GM18505 (cell line): ENCODE results near the gene SLC38A7.
"Not testable (repeated sequence)": the region's sequence is repeated elsewhere in the genome, so short reads cannot be mapped to it uniquely, and the experiment has no call there.

ENCODE experiments used
- ATAC-seq: cut with Tn5 transposase; IDR thresholded peaks from one replicate; pipeline ENCODE4 v1.9.1; 2021; ENCODE audit not compliant: unreplicated experiment
- POLR2A ChIP-seq: IDR thresholded peaks from 4 replicates; pipeline ENCODE4 v1.6.1; 2011; ENCODE audit warnings: borderline replicate concordance; ENCODE audit not compliant: insufficient read depth, insufficient read length; ENCODE audit errors: extremely low read depth

SLC38A7 gene

DNA sequence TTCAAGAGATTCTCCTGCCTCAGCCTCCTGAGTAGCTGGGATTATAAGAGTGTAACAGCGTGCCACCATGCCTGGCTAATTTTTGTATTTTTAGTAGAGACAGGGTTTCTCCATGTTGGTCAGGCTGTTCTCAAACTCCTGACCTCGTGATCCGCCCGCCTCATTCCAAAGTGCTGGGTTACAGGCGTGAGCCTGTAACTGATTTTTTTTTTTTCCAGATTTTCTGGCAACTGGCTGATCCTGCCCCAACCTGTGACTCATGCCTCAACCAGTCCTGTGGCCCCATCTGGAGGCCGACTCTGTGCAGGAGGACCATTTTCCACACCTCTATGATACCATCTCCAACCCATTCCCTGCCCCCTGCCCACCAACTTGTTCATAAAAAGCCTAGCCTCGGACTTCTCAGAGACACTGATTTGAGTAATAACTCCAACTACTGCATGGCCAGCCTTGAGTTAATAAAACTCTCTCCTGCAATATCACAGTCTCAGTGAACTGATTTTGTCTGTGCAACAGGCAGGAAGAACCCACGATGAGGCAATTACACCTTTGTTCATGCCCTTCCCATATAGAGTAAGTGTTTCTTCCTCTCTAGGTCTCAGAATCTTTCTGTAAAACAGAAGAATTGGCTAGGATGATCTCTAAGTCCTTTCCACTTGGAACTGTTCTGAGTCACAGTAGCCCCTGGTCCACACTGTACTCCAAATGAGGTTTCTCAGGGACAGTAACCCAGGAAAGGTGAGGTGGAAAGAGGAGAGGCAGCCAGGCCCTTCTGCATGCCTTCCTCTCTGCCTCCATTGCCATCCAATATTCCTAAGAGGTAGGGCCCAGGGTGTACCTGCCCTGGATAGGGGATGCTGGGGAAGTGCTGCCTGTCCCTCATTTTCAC lies 46.2 kb downstream of the SLC38A7 start:
- no peak for TF ChIP-seq POLR2A
- ATAC-seq, result no peak

GRCh38 chr16:58637021-58637420 lies 47.5 kb downstream of the SLC38A7 start:
- ATAC-seq, result not testable (repeated sequence)

- ATAC-seq, result no peak
- no peak for TF ChIP-seq POLR2A
These were observed 48.1 kb downstream of the SLC38A7 start for GRCh38 chr16:58636466-58636865.

DNA sequence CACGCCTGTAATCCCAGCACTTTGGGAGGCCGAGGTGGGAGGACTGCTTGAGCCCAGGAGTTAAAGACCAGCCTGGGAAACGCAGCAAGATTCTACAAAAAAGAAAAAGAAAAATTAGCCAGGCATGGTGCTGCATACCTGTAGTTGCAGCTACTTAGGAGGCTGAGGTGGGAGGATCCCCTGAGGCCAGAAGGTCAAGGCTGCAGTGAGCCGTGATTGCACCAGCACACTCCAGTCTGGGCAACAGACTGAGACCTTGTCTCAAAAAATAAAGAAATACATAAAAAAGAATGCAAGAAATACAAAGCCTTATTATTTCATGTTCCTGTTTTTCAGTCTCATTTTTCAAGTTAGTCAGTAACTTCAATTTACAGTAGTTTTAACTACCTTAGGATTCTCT lies 49.1 kb downstream of the SLC38A7 start:
- no peak for ATAC-seq
- no peak for TF ChIP-seq POLR2A

GRCh38 chr16:58634265-58634802 lies 50.2 kb downstream of the SLC38A7 start:
- ATAC-seq, result no peak
- no peak for TF ChIP-seq POLR2A

GRCh38 chr16:58629733-58630640 lies 54.6 kb downstream of the SLC38A7 start, which contains the start of gene CNOT1:
Gene CNOT1, minus strand, starts transcription at chr16:58629826. Its CDS starts 30,489 bp downstream, at chr16:58599337.
- TF ChIP-seq POLR2A, result peak; percentile 85
- peak; percentile 86 for ATAC-seq

DNA sequence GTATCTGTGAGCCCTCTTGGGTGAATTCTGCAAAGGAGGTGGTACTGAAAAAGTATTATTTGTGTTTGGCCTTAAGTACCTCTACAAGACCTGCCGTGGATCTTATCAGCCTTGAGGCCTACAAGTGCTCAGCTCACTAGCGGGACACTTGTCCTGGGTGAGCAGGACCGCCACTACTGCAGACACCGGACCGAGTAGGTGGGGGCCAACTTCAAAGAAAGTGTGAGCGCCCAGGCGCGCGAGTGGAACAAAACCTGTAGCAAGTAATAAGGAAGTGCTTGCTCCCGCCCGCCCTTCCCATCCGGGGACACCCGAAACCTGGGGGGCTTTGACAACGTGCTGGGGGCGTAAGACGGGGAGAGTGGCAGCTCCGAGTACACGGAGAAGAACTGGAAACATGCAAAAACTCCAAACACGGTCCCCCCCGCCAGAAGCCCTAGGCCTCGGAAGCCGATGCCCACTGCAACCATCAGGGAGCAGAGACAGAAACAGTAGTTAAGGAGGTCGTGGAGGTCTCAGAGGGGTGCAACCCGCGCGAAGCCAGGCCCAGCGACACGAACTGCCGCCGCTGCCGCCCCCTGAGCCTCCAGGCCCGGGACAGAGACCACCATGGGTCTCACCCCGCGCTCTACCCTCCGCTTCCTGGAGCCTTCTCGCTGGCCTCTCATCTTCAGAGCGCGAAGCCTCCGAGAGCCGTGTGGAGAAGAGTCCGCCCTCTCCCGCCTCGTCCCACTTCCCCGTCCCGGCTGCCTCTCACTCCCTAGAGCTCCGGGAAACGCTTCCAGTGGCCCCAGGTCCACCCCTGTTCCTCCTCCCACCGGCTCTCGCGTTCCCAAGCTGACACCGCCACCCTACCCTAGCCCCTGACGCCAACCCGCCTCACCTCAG lies 55.5 kb downstream of the SLC38A7 start:
- no peak for ATAC-seq

DNA sequence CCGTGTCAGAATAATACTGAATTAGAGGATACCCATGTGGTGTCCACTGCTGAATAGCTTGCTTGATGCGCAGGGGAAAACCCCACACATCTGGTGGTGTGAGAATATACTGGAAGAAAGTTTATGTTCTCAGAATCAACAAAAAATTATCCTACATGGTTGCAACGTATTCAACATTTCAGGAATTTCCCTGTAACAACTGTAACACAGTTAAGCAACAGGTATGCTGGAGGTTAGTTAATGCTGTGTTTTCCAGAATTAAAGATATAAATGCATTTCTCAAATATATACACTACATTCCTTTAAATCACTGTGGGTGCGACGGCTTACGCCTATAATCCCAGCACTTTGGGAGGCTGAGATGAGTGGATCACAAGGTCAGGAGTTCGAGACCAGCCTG lies 60.4 kb downstream of the SLC38A7 start:
- TF ChIP-seq POLR2A, result no peak
- no peak for ATAC-seq

More for the DNA sequence above, 55.5 kb downstream of the SLC38A7 start:
- no peak for TF ChIP-seq POLR2A

DNA sequence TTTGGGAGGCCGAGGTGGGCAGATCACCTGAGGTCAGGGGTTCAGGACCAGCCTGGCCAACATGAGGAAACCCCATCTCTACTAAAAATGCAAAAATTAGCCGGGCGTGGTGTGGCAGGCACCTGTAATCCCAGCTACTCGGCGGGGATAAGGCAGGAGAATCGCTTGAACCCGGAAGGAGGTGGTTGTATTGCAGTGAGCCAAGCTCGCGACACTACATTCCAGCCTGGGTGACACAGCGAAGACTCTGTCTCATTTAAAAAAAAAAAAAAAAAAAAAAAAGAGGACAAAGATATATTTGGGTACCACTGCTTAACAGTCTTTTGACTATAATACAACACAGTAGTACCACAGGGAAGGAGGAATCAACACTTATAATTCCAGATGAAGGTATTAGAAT lies 64.2 kb downstream of the SLC38A7 start:
- no peak for ATAC-seq
- no peak for TF ChIP-seq POLR2A

GRCh38 chr16:58615280-58615679 lies 69.3 kb downstream of the SLC38A7 start:
- no peak for ATAC-seq
- no peak for TF ChIP-seq POLR2A
